H1 (cell line): ENCODE measurements around the gene CNFN. TPM values are rescaled to one million over a fixed set of nuclear protein-coding genes. Genes with fewer than 3 reads are reported as not detected.

Experiments used
- RAD21 ChIP-seq, 2 experiments: IDR thresholded peaks in 1 of 2; conservative IDR thresholded peaks in 1 of 2; 2 replicates each; pipeline ENCODE4 v1.6.1; 2011; ENCODE audit warnings: low read depth in 2 of 2, low read length in 2 of 2, improper control_type of control experiment in 1 of 2, inconsistent platforms in 1 of 2, mild to moderate bottlenecking in 1 of 2, moderate library complexity in 1 of 2
- SIN3A ChIP-seq, 2 experiments: IDR thresholded peaks in 1 of 2; conservative IDR thresholded peaks in 1 of 2; 2 replicates each; pipeline ENCODE4 v1.6.1; 2011 to 2012; ENCODE audit warnings: low read length in 2 of 2, improper control_type of control experiment in 1 of 2, low read depth in 1 of 2, mild to moderate bottlenecking in 1 of 2
- TCF12 ChIP-seq: IDR thresholded peaks from 2 replicates; pipeline ENCODE4 v1.6.1; 2011; ENCODE audit warnings: low read depth, mild to moderate bottlenecking, low read length
- polyA plus RNA-seq, 7 experiments: library from polyadenylated mRNA; depleted of rRNA in 3 of 7; stranded (reverse) in 5 of 7; unstranded in 2 of 7; fragments of >200 nt in 5 of 7; fragments of 200-250 nt in 2 of 7; gene quantifications; 1 replicate in 5 of 7; 2 replicates in 1 of 7; 4 replicates in 1 of 7; pipeline versions ENCODE4 v1.2.1 to v1.2.3, GENCODE V29; 2011 to 2013; ENCODE audit warnings: missing spikeins in 2 of 7, mixed read lengths in 2 of 7
- total RNA-seq: library from RNA; stranded (reverse); fragmentation: NEBNext Ultra II Directional; extraction: Animal tissue kit (Norgen Biotek cat#: 25700); gene quantifications from 2 replicates; pipeline ENCODE4 v1.2.1, GENCODE V29; 2021
- TF ChIP-seq, protein P1 (sequence below), 3 experiments: IDR thresholded peaks; 1 replicate in 2 of 3; 2 replicates in 1 of 3; pipeline versions ENCODE4 v1.5.1 to v1.6.1; 2011; ENCODE audit warnings: low read length in 3 of 3, mild to moderate bottlenecking in 3 of 3, inconsistent platforms in 2 of 3, low read depth in 1 of 3, moderate library complexity in 1 of 3; ENCODE audit not compliant: insufficient read depth in 1 of 3; ENCODE audit errors: control extremely low read depth in 1 of 3

CNFN gene
- total and polyA plus RNA-seq, 2 of the 8 experiments (the other 6 are each of a cell fraction or from before 2014, with no cell fraction given) = 8.9 to 31.5 TPM

DNA sequence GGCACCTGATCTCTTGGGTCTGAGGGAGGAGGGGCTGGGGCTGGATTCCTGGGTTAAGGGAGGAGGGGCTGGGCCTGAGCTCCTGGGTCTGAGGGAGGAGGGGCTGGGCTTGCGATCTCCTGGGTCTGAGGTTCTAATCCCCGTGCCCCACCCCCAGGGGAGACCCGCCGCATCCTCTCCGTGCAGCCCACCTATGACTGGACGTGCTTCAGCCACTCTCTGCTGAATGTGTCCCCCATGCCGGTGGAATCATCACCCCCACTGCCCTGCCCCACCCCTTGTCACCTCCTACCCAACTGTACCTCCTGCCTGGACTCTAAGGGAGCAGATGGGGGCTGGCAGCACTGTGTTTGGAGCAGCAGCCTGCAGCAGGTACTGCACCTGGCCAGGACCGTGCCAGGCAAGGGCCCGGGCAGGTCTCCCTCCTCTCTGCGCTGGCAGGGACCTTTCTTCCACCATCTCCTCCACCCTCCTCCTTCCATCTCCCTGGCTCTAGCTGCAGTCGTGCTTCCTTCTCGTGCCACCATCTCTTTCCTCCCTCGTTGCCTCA, 27.1 kb downstream of the CNFN start (continued):
- TF ChIP-seq TCF12 (no peak), RAD21 (IDR thresholded peaks at IDR 0.05 in 1 of 2, conservative IDR thresholded peaks at IDR 0.05 in 1 of 2; ENCODE audit: low read depth in 2 of 2, low read length in 2 of 2) (no peak), SIN3A (conservative IDR thresholded peaks at IDR 0.05 in 1 of 2, IDR thresholded peaks at IDR 0.05 in 1 of 2; ENCODE audit: low read depth in 1 of 2, low read length in 2 of 2) (no peak)
- TF ChIP-seq, protein P1, sequence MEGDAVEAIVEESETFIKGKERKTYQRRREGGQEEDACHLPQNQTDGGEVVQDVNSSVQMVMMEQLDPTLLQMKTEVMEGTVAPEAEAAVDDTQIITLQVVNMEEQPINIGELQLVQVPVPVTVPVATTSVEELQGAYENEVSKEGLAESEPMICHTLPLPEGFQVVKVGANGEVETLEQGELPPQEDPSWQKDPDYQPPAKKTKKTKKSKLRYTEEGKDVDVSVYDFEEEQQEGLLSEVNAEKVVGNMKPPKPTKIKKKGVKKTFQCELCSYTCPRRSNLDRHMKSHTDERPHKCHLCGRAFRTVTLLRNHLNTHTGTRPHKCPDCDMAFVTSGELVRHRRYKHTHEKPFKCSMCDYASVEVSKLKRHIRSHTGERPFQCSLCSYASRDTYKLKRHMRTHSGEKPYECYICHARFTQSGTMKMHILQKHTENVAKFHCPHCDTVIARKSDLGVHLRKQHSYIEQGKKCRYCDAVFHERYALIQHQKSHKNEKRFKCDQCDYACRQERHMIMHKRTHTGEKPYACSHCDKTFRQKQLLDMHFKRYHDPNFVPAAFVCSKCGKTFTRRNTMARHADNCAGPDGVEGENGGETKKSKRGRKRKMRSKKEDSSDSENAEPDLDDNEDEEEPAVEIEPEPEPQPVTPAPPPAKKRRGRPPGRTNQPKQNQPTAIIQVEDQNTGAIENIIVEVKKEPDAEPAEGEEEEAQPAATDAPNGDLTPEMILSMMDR (IDR thresholded peaks at IDR 0.05; ENCODE audit: control extremely low read depth in 1 of 3, insufficient read depth in 1 of 3, low read depth in 1 of 3, low read length in 3 of 3) = no peak
